Stomach (tissue), 4 donors: ENCODE measurements around the gene AUNIP.

ENCODE experiments used
- CTCF ChIP-seq, 7 experiments: fragments of 450-650 bp in 4 of 7; fragments of 200-600 bp in 3 of 7; sonication (generic) in 3 of 7; IDR thresholded peaks; one replicate each; pipeline ENCODE4 v1.5.1; 2016 to 2019; ENCODE audit warnings: antibody characterized with exemption in 7 of 7, control low read depth in 2 of 7, mild to moderate bottlenecking in 1 of 7
- POLR2A ChIP-seq, 4 donors: fragments of 450-650 bp; IDR thresholded peaks; one replicate each; pipeline ENCODE4 v1.6.1; 2016; ENCODE audit warnings: antibody characterized with exemption in 4 of 4, control low read depth in 2 of 4, mild to moderate bottlenecking in 1 of 4, moderate library complexity in 1 of 4

GRCh38 chr1:25847929-25848328, 11.3 kb downstream of the AUNIP start:
- TF ChIP-seq CTCF (IDR thresholded peaks at IDR 0.05), result no peak
- TF ChIP-seq POLR2A (IDR thresholded peaks at IDR 0.05), result no peak
